Neural cell (in vitro differentiated cells): ENCODE results near the gene ULK3. TPM values are rescaled to one million over a fixed set of nuclear protein-coding genes. Genes with fewer than 3 reads are reported as not detected.

Source experiments
- H2AFZ ChIP-seq: fragments of 200-600, 300-800 bp; sonication (generic), shearing (Covaris generic); 2 replicates; pipeline ENCODE4 v1.6.0; 2014; ENCODE audit warnings: low read depth, mild to moderate bottlenecking, antibody characterized with exemption, low read length, moderate library complexity
- H3F3A ChIP-seq: fragments of 200-600 bp; shearing (Covaris generic); 2 replicates; pipeline ENCODE4 v1.6.1; 2016; ENCODE audit warnings: mild to moderate bottlenecking, moderate library complexity, mixed read lengths, antibody characterized with exemption, low read length; ENCODE audit not compliant: insufficient read depth, poor library complexity, severe bottlenecking
- H3K27ac ChIP-seq: fragments of 200-600, 300-800 bp; sonication (generic), shearing (Covaris generic); 2 replicates; pipeline ENCODE4 v1.5.1; 2014; ENCODE audit warnings: mild to moderate bottlenecking, low read length, moderate library complexity
- H3K27me3 ChIP-seq: fragments of 300-800, 200-600 bp; sonication (generic), shearing (Covaris generic); 2 replicates; pipeline ENCODE4 v1.6.0; 2014; ENCODE audit warnings: mild to moderate bottlenecking, low read depth, low read length, moderate library complexity; ENCODE audit not compliant: insufficient read depth
- H3K36me3 ChIP-seq: fragments of 300-800, 200-600 bp; sonication (generic), shearing (Covaris generic); 2 replicates; pipeline ENCODE4 v1.5.1; 2014; ENCODE audit warnings: mild to moderate bottlenecking, antibody characterized with exemption, low read length, moderate library complexity; ENCODE audit not compliant: insufficient read depth
- H3K4me2 ChIP-seq: fragments of 300-800, 200-600 bp; sonication (generic), shearing (Covaris generic); 2 replicates; pipeline ENCODE4 v1.6.0; 2014; ENCODE audit warnings: mild to moderate bottlenecking, low read length
- H3K4me3 ChIP-seq: fragments of 300-800, 200-600 bp; sonication (generic), shearing (Covaris generic); 2 replicates; pipeline ENCODE4 v1.5.1; 2014; ENCODE audit warnings: mild to moderate bottlenecking, low read length, moderate library complexity
- H3K79me2 ChIP-seq: fragments of 200-600 bp; shearing (Covaris generic); replicated peaks from 2 replicates; pipeline ENCODE4 v1.6.0; 2014; ENCODE audit warnings: mild to moderate bottlenecking, low read length, moderate library complexity; ENCODE audit not compliant: insufficient read depth
- H3K9ac ChIP-seq: fragments of 300-800, 200-600 bp; sonication (generic), shearing (Covaris generic); 2 replicates; pipeline ENCODE4 v1.6.1; 2016; ENCODE audit warnings: mild to moderate bottlenecking, low read length, mixed read lengths
- H3K9me2 ChIP-seq: fragments of 200-600 bp; shearing (Covaris generic); 2 replicates; pipeline ENCODE4 v1.6.1; 2016; ENCODE audit warnings: mild to moderate bottlenecking, low read length, mixed read lengths; ENCODE audit not compliant: insufficient read depth
- H3K9me3 ChIP-seq: fragments of 200-600, 300-800 bp; sonication (generic), shearing (Covaris generic); 2 replicates; pipeline ENCODE4 v1.6.1; 2016; ENCODE audit warnings: mild to moderate bottlenecking, mixed run types, low read length, moderate library complexity, mixed read lengths
- H4K20me1 ChIP-seq: fragments of 200-600 bp; shearing (Covaris generic); 2 replicates; pipeline ENCODE4 v1.6.1; 2016; ENCODE audit warnings: mild to moderate bottlenecking, mixed run types; ENCODE audit not compliant: insufficient read depth
- EP300 ChIP-seq: fragments of 450-650 bp; conservative IDR thresholded peaks from 2 replicates; pipeline ENCODE4 v1.6.1; 2014; ENCODE audit warnings: antibody characterized with exemption, mild to moderate bottlenecking, moderate library complexity; ENCODE audit not compliant: poor library complexity, severe bottlenecking
- EZH2 ChIP-seq: fragments of 200-600, 300-800 bp; shearing (Covaris generic), sonication (generic); IDR thresholded peaks from 2 replicates; pipeline ENCODE4 v1.6.1; 2014; ENCODE audit warnings: antibody characterized with exemption, low read length, borderline replicate concordance, mild to moderate bottlenecking; ENCODE audit not compliant: insufficient read depth, poor library complexity, severe bottlenecking
- MXI1 ChIP-seq: fragments of 450-650 bp; conservative IDR thresholded peaks from 2 replicates; pipeline ENCODE4 v1.6.1; 2014; ENCODE audit warnings: antibody characterized with exemption, mild to moderate bottlenecking; ENCODE audit not compliant: poor library complexity, severe bottlenecking
- POLR2AphosphoS5 ChIP-seq: IDR thresholded peaks from 2 replicates; pipeline ENCODE4 v1.6.1; 2012
- RAD21 ChIP-seq: fragments of 450-650 bp; conservative IDR thresholded peaks from 2 replicates; pipeline ENCODE4 v1.6.1; 2014; ENCODE audit warnings: antibody characterized with exemption, mild to moderate bottlenecking, moderate library complexity
- SMC3 ChIP-seq: fragments of 450-650 bp; conservative IDR thresholded peaks from 2 replicates; pipeline ENCODE4 v1.6.1; 2014; ENCODE audit warnings: antibody characterized with exemption, mild to moderate bottlenecking, moderate library complexity; ENCODE audit not compliant: poor library complexity
- TAF1 ChIP-seq: IDR thresholded peaks from 2 replicates; pipeline ENCODE4 v1.6.1; 2012; ENCODE audit warnings: low read depth
- polyA plus RNA-seq: library from polyadenylated mRNA; depleted of rRNA; stranded (reverse); fragments of >200 nt; gene quantifications from 2 replicates; pipeline ENCODE4 v1.2.3, GENCODE V29; 2014
- TF ChIP-seq, protein P1 (sequence below): fragments of 450-650 bp; IDR thresholded peaks from 2 replicates; pipeline ENCODE4 v1.5.1; 2014; ENCODE audit warnings: antibody characterized with exemption, mild to moderate bottlenecking, moderate library complexity; ENCODE audit not compliant: poor library complexity, severe bottlenecking
- TF ChIP-seq, protein P2 (sequence below): IDR thresholded peaks from 2 replicates; pipeline ENCODE4 v1.6.1; 2012; ENCODE audit warnings: borderline replicate concordance

The ULK3 gene
- polyA plus RNA-seq, 1 donor from 2014 or later: 193 TPM

DNA sequence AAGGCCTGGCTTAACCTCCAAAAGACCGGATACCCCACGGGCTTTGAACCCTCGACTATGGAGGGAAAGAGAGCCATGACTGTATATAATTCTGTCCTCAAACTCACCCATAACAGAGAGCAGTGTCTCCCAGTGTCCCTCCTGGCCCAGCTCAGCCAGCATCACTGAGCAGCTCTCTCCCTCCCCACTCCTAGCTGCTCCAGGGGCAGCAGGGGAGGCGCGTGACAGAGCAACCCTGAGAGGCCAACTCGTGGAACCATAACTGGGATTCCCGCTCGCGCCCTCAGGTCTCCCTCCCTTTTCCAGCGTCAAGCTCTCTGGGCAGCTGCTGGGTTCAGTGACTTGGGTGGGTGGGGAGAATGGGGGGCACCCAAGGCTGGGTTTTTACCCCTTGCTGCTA lies 17.1 kb downstream of the ULK3 start:
- no peak overlapping the region for H2AFZ ChIP-seq
- no peak overlapping the region for H3K27ac ChIP-seq
- TF ChIP-seq EP300 (no peak), EZH2 (no peak), POLR2AphosphoS5 (no peak), MXI1 (no peak), RAD21 (no peak), TAF1 (no peak), SMC3 (no peak)
- TF ChIP-seq, protein P1, sequence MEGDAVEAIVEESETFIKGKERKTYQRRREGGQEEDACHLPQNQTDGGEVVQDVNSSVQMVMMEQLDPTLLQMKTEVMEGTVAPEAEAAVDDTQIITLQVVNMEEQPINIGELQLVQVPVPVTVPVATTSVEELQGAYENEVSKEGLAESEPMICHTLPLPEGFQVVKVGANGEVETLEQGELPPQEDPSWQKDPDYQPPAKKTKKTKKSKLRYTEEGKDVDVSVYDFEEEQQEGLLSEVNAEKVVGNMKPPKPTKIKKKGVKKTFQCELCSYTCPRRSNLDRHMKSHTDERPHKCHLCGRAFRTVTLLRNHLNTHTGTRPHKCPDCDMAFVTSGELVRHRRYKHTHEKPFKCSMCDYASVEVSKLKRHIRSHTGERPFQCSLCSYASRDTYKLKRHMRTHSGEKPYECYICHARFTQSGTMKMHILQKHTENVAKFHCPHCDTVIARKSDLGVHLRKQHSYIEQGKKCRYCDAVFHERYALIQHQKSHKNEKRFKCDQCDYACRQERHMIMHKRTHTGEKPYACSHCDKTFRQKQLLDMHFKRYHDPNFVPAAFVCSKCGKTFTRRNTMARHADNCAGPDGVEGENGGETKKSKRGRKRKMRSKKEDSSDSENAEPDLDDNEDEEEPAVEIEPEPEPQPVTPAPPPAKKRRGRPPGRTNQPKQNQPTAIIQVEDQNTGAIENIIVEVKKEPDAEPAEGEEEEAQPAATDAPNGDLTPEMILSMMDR: no peak
- TF ChIP-seq, protein P2, sequence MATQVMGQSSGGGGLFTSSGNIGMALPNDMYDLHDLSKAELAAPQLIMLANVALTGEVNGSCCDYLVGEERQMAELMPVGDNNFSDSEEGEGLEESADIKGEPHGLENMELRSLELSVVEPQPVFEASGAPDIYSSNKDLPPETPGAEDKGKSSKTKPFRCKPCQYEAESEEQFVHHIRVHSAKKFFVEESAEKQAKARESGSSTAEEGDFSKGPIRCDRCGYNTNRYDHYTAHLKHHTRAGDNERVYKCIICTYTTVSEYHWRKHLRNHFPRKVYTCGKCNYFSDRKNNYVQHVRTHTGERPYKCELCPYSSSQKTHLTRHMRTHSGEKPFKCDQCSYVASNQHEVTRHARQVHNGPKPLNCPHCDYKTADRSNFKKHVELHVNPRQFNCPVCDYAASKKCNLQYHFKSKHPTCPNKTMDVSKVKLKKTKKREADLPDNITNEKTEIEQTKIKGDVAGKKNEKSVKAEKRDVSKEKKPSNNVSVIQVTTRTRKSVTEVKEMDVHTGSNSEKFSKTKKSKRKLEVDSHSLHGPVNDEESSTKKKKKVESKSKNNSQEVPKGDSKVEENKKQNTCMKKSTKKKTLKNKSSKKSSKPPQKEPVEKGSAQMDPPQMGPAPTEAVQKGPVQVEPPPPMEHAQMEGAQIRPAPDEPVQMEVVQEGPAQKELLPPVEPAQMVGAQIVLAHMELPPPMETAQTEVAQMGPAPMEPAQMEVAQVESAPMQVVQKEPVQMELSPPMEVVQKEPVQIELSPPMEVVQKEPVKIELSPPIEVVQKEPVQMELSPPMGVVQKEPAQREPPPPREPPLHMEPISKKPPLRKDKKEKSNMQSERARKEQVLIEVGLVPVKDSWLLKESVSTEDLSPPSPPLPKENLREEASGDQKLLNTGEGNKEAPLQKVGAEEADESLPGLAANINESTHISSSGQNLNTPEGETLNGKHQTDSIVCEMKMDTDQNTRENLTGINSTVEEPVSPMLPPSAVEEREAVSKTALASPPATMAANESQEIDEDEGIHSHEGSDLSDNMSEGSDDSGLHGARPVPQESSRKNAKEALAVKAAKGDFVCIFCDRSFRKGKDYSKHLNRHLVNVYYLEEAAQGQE: no peak
- H4K20me1 ChIP-seq: no peaks in the 10 kb centered on the region
- peaks cover 50% of the 10 kb centered on the region for H3K27me3 ChIP-seq
- no peaks in the 10 kb centered on the region for H3K36me3 ChIP-seq
- H3F3A ChIP-seq: no peaks in the 10 kb centered on the region
- no peak overlapping the region for H3K4me2 ChIP-seq
- H3K9me3 ChIP-seq: no peaks in the 10 kb centered on the region
- H3K79me2 ChIP-seq: no peaks in the 10 kb centered on the region
- no peak overlapping the region for H3K9ac ChIP-seq
- no peaks in the 10 kb centered on the region for H3K9me2 ChIP-seq
- no peak overlapping the region for H3K4me3 ChIP-seq

DNA sequence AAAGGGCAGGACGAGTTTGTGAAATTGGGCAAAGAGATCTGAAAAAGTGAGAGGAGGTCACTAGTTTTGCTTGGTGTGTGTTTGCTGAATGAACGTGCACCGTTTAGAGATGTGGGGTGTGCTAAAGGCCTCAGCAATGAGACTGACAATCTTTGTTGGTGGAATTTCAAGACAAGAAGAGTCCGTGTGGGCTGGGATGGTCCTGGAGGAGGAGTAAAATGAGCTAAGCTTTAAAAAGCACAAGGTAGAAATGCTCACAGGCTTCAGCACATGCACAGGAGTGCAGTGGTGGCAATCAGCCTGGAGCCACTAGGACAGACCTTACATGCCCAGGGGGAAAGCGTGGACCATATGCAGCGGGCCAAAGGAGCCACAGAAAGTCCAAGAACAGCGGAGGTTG lies 18.0 kb downstream of the ULK3 start:
- Histone ChIP-seq H3K4me3 (no peak overlapping the region), H3K36me3 (no peaks in the 10 kb centered on the region), H2AFZ (no peak overlapping the region), H3K9ac (no peak overlapping the region), H3F3A (no peaks in the 10 kb centered on the region), H3K27ac (no peak overlapping the region), H4K20me1 (no peaks in the 10 kb centered on the region), H3K4me2 (no peak overlapping the region), H3K9me3 (no peaks in the 10 kb centered on the region), H3K79me2 (no peaks in the 10 kb centered on the region), H3K27me3 (peaks cover 50% of the 10 kb centered on the region), H3K9me2 (no peaks in the 10 kb centered on the region)
- TF ChIP-seq RAD21: no peak
- TF ChIP-seq MXI1: no peak
- TF ChIP-seq, protein P1: no peak
- TF ChIP-seq, protein P2: no peak
- no peak for TF ChIP-seq EP300
- TF ChIP-seq SMC3: no peak
- no peak for TF ChIP-seq TAF1
- no peak for TF ChIP-seq POLR2AphosphoS5
- TF ChIP-seq EZH2: no peak
